ENCODE measurements around the gene GRM4. TPM values are rescaled to one million over a fixed set of nuclear protein-coding genes. Genes with fewer than 3 reads are reported as not detected.
A peak's percentile ranks its signal among the peaks of the same experiment; 100 is the strongest.

The GRM4 gene
- total and polyA plus RNA-seq, 10 donors, result 0.02 to 0.26 (median 0.09) TPM; not detected in 3

GRCh38 chr6:34003962-34004361, 141.9 kb downstream of the GRM4 start:
- TF ChIP-seq POLR2A (IDR thresholded peaks at IDR 0.05) (no peak), POLR2AphosphoS5 (IDR thresholded peaks at IDR 0.05) (no peak)
- TF ChIP-seq, protein P1, sequence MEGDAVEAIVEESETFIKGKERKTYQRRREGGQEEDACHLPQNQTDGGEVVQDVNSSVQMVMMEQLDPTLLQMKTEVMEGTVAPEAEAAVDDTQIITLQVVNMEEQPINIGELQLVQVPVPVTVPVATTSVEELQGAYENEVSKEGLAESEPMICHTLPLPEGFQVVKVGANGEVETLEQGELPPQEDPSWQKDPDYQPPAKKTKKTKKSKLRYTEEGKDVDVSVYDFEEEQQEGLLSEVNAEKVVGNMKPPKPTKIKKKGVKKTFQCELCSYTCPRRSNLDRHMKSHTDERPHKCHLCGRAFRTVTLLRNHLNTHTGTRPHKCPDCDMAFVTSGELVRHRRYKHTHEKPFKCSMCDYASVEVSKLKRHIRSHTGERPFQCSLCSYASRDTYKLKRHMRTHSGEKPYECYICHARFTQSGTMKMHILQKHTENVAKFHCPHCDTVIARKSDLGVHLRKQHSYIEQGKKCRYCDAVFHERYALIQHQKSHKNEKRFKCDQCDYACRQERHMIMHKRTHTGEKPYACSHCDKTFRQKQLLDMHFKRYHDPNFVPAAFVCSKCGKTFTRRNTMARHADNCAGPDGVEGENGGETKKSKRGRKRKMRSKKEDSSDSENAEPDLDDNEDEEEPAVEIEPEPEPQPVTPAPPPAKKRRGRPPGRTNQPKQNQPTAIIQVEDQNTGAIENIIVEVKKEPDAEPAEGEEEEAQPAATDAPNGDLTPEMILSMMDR (IDR thresholded peaks at IDR 0.05 in 8 of 11, conservative IDR thresholded peaks at IDR 0.05 in 3 of 11), result no peak
- Histone ChIP-seq H3K36me3 (no peaks in the 10 kb centered on the region), H3K9me3 (peaks cover 0 to 3% (median 0%) of the 10 kb centered on the region in 8 donors), H3K27ac (no peak overlapping the region), H3K4me3 (no peak overlapping the region), H3K4me1 (no peaks in the 10 kb centered on the region), H3K27me3 (replicated peaks in 1 of 7) (peaks cover 0 to 17% (median 0%) of the 10 kb centered on the region in 7 donors)
- no peak for DNase-seq
- intact Hi-C loops (cut with DNase I; ENCODE audit: low total_unique reads), result no loop called here

- no peak overlapping the region for H3K27ac ChIP-seq
- no peaks in the 10 kb centered on the region for H3K36me3 ChIP-seq
- no peak for TF ChIP-seq POLR2AphosphoS5 (IDR thresholded peaks at IDR 0.05)
- TF ChIP-seq, protein P1 (IDR thresholded peaks at IDR 0.05 in 8 of 11, conservative IDR thresholded peaks at IDR 0.05 in 3 of 11), result no peak
- TF ChIP-seq POLR2A (IDR thresholded peaks at IDR 0.05), result no peak
- H3K4me3 ChIP-seq, result no peak overlapping the region
- H3K4me1 ChIP-seq, result no peaks in the 10 kb centered on the region
- WGBS, 5 donors, result 68 to 76% (median 71%) methylated on average over 41 of the region's 41 CpGs
- intact Hi-C loops (cut with DNase I; ENCODE audit: low total_unique reads), result no loop called here
- peaks cover 0 to 14% (median 0%) of the 10 kb centered on the region in 7 donors for H3K27me3 ChIP-seq (replicated peaks in 1 of 7)
- peak; percentile 56 for DNase-seq
- peaks cover 0 to 9% (median 6%) of the 10 kb centered on the region in 8 donors for H3K9me3 ChIP-seq
These were observed 143.9 kb downstream of the GRM4 start for GRCh38 chr6:34001706-34002621.

- peak; percentile 40 for DNase-seq
- Histone ChIP-seq H3K27ac (no peak overlapping the region), H3K4me3 (no peak overlapping the region), H3K36me3 (no peaks in the 10 kb centered on the region), H3K4me1 (peaks cover 0 to 9% (median 6%) of the 10 kb centered on the region in 6 donors), H3K9me3 (peaks cover 0 to 11% (median 7%) of the 10 kb centered on the region in 8 donors), H3K27me3 (replicated peaks in 1 of 7) (peaks cover 0 to 12% (median 0%) of the 10 kb centered on the region in 7 donors)
- 84 to 97% (median 90%) methylated on average over 5 of the region's 5 CpGs for WGBS, 5 donors
- intact Hi-C loops (cut with DNase I; ENCODE audit: low total_unique reads), result no loop called here
- TF ChIP-seq, protein P1 (IDR thresholded peaks at IDR 0.05 in 8 of 11, conservative IDR thresholded peaks at IDR 0.05 in 3 of 11), result no peak
- no peak for TF ChIP-seq POLR2AphosphoS5 (IDR thresholded peaks at IDR 0.05)
- TF ChIP-seq POLR2A (IDR thresholded peaks at IDR 0.05), result no peak
These were observed 145.6 kb downstream of the GRM4 start for GRCh38 chr6:34000281-34000680.

GRCh38 chr6:33999567-33999966, 146.3 kb downstream of the GRM4 start:
- TF ChIP-seq POLR2AphosphoS5 (IDR thresholded peaks at IDR 0.05), result no peak
- no peak for TF ChIP-seq POLR2A (IDR thresholded peaks at IDR 0.05)
- TF ChIP-seq, protein P1 (IDR thresholded peaks at IDR 0.05 in 8 of 11, conservative IDR thresholded peaks at IDR 0.05 in 3 of 11), result no peak
- Histone ChIP-seq H3K9me3 (peaks cover 0 to 11% (median 7%) of the 10 kb centered on the region in 8 donors), H3K27ac (no peak overlapping the region), H3K4me3 (no peak overlapping the region), H3K4me1 (peaks cover 0 to 13% (median 7%) of the 10 kb centered on the region in 6 donors), H3K36me3 (no peaks in the 10 kb centered on the region), H3K27me3 (replicated peaks in 1 of 7) (peaks cover 0 to 17% (median 0%) of the 10 kb centered on the region in 7 donors)
- intact Hi-C loops (cut with DNase I; ENCODE audit: low total_unique reads), result no loop called here
- no peak for DNase-seq
- WGBS, 5 donors, result 86 to 95% (median 92%) methylated on average over 4 of the region's 4 CpGs
